SK-N-SH treated with all-trans-retinoic acid at 6 μM for 48 hours (cell line): ENCODE results near the gene EEA1.

Experiments
- ARNTL ChIP-seq: fragments of 450-650 bp; formaldehyde crosslinking; IDR thresholded peaks from 2 replicates; pipeline ENCODE4 v1.5.0; 2020; ENCODE audit warnings: low read depth, mild to moderate bottlenecking, moderate library complexity, borderline replicate concordance
- OSR1 ChIP-seq: fragments of 250-450 bp; sonication (Bioruptor Pico); IDR thresholded peaks from 2 replicates; pipeline ENCODE4 v1.8.0; 2022; ENCODE audit warnings: moderate library complexity, mild to moderate bottlenecking, inconsistent platforms
- PATZ1 ChIP-seq: fragments of 250-450 bp; sonication (Bioruptor Pico); IDR thresholded peaks from 2 replicates; pipeline ENCODE4 v1.8.0; 2020; ENCODE audit warnings: mild to moderate bottlenecking, moderate library complexity, borderline replicate concordance
- ZC3H10 ChIP-seq: fragments of 250-450 bp; sonication (Bioruptor Pico); IDR thresholded peaks from 2 replicates; pipeline ENCODE4 v1.5.1; 2021; ENCODE audit warnings: mild to moderate bottlenecking, moderate library complexity

GRCh38 chr12:92914170-92914569 is 14.9 kb downstream of the EEA1 start:
- TF ChIP-seq OSR1 (CRISPR knock-in tag) (no peak), ZC3H10 (no peak), PATZ1 (CRISPR knock-in tag) (no peak), ARNTL (CRISPR knock-in tag) (no peak)
